Measurements from ENCODE around the gene ATG7.

- TF ChIP-seq EZH2 (IDR thresholded peaks at IDR 0.05) (no peak), POLR2AphosphoS5 (IDR thresholded peaks at IDR 0.05; ENCODE audit: borderline replicate concordance, low read depth, low read length) (no peak), FOXP2 (optimal IDR thresholded peaks at IDR 0.05; ENCODE audit: control extremely low read depth, extremely low read length, insufficient read depth) (no peak)
These were observed 281.4 kb downstream of the ATG7 start for GRCh38 chr3:11553436-11554235.

Measured in SK-N-MC (cell line).